IMR-90 (cell line): ENCODE results near the gene PGF. TPM values are rescaled to one million over a fixed set of nuclear protein-coding genes. Genes with fewer than 3 reads are reported as not detected.

ENCODE experiments used
- ATAC-seq: fragments of 200-7000 bp; cut with Tn5 transposase; 2 replicates; pipeline ENCODE4 v1.9.1; 2020; ENCODE audit warnings: low read depth, mild to moderate bottlenecking, moderate library complexity
- BruUV-seq: library from RNA; stranded (reverse); fragments of 400-500 nt; replicated peaks from 2 replicates; lab custom pipeline; 2021; lab: Mats Ljungman, UMichigan
- CTCF ChIA-PET: fragments of 300-600 bp; formaldehyde crosslinking; extraction: SDS; loops from one replicate; lab custom pipeline; 2021; ENCODE audit warnings: antibody characterized with exemption; lab: Yijun Ruan, JAX
- POLR2A ChIA-PET: fragments of 300-600 bp; sonication (Branson Sonifier 250); formaldehyde crosslinking; loops from one replicate; lab custom pipeline; 2022; ENCODE audit warnings: antibody characterized with exemption; ENCODE audit not compliant: unreplicated experiment; lab: Charles Lee
- DNase-seq: peaks from one replicate; pipeline ENCODE4 v3.0.0; 2013
- H2AFZ ChIP-seq: replicated peaks from 2 replicates; pipeline ENCODE3; 2013; ENCODE audit warnings: low read length, mild to moderate bottlenecking; ENCODE audit not compliant: poor library complexity
- H2AK5ac ChIP-seq: 2 replicates; pipeline ENCODE4 v1.6.1; 2013; ENCODE audit warnings: low read depth, low read length, inconsistent platforms
- H2AK9ac ChIP-seq: replicated peaks from 2 replicates; pipeline ENCODE3; 2013; ENCODE audit warnings: mild to moderate bottlenecking, low read depth, low read length, moderate library complexity; ENCODE audit not compliant: poor library complexity
- H2BK120ac ChIP-seq: 2 replicates; pipeline ENCODE4 v1.6.1; 2013; ENCODE audit warnings: low read depth, low read length, inconsistent platforms
- H2BK15ac ChIP-seq: 3 replicates; pipeline ENCODE4 v1.6.1; 2013; ENCODE audit warnings: low read depth, low read length, inconsistent platforms
- H2BK20ac ChIP-seq: 2 replicates; pipeline ENCODE4 v1.6.1; 2013; ENCODE audit warnings: low read depth, mild to moderate bottlenecking, inconsistent platforms, low read length, moderate library complexity
- H2BK5ac ChIP-seq: 2 replicates; pipeline ENCODE4 v1.6.1; 2013; ENCODE audit warnings: mild to moderate bottlenecking, low read depth, low read length, inconsistent platforms; ENCODE audit not compliant: poor library complexity, severe bottlenecking
- H3K14ac ChIP-seq: replicated peaks from 2 replicates; pipeline ENCODE4 v1.6.1; 2013; ENCODE audit warnings: low read depth, low read length, inconsistent platforms
- H3K18ac ChIP-seq: 2 replicates; pipeline ENCODE4 v1.6.1; 2013; ENCODE audit warnings: low read depth, low read length, control low read depth
- H3K23ac ChIP-seq: 2 replicates; pipeline ENCODE4 v1.6.1; 2013; ENCODE audit warnings: low read depth, low read length, inconsistent platforms
- H3K27ac ChIP-seq: 2 replicates; pipeline ENCODE4 v1.5.1; 2013; ENCODE audit warnings: mild to moderate bottlenecking, control low read depth, low read length; ENCODE audit not compliant: insufficient read depth
- H3K27me3 ChIP-seq: 2 replicates; pipeline ENCODE4 v1.6.1; 2013; ENCODE audit warnings: low read length; ENCODE audit not compliant: control insufficient read depth, insufficient read depth
- H3K36me3 ChIP-seq: 2 replicates; pipeline ENCODE4 v1.6.1; 2013; ENCODE audit warnings: low read length, mixed read lengths; ENCODE audit not compliant: control insufficient read depth, insufficient read depth
- H3K4ac ChIP-seq: 2 replicates; pipeline ENCODE4 v1.6.1; 2013; ENCODE audit warnings: low read depth, low read length, inconsistent platforms
- H3K4me1 ChIP-seq: 2 replicates; pipeline ENCODE4 v1.6.1; 2013; ENCODE audit warnings: low read length, mixed read lengths; ENCODE audit not compliant: control insufficient read depth, insufficient read depth
- H3K4me2 ChIP-seq: 2 replicates; pipeline ENCODE4 v1.6.1; 2013; ENCODE audit warnings: low read depth, mild to moderate bottlenecking, control low read depth, low read length, moderate library complexity
- H3K4me3 ChIP-seq: 2 replicates; pipeline ENCODE4 v1.5.1; 2013; ENCODE audit warnings: low read depth, mild to moderate bottlenecking, control low read depth, low read length, moderate library complexity; ENCODE audit not compliant: insufficient read depth
- H3K56ac ChIP-seq: 2 replicates; pipeline ENCODE4 v1.6.1; 2013; ENCODE audit warnings: low read length, inconsistent platforms; ENCODE audit not compliant: insufficient read depth; ENCODE audit errors: extremely low read depth
- H3K79me1 ChIP-seq, 2 experiments: 2 replicates each; pipeline ENCODE4 v1.6.1; 2013; ENCODE audit warnings: low read length in 2 of 2, inconsistent platforms in 1 of 2, low read depth in 1 of 2
- H3K9ac ChIP-seq: 2 replicates; pipeline ENCODE4 v1.6.1; 2013; ENCODE audit warnings: low read depth, low read length, control low read depth
- H3K9me1 ChIP-seq: 2 replicates; pipeline ENCODE4 v1.6.1; 2013; ENCODE audit warnings: low read length, inconsistent platforms; ENCODE audit not compliant: insufficient read depth
- H3K9me3 ChIP-seq: 2 replicates; pipeline ENCODE4 v1.6.1; 2013; ENCODE audit warnings: low read length; ENCODE audit not compliant: control insufficient read depth, insufficient read depth
- H4K20me1 ChIP-seq: 2 replicates; pipeline ENCODE4 v1.6.1; 2013; ENCODE audit warnings: low read length, inconsistent platforms; ENCODE audit not compliant: insufficient read depth
- H4K5ac ChIP-seq: 2 replicates; pipeline ENCODE4 v1.6.1; 2013; ENCODE audit warnings: mild to moderate bottlenecking, low read depth, low read length, control low read depth
- H4K8ac ChIP-seq, 2 experiments: 2 replicates each; pipeline ENCODE4 v1.6.1; 2013; ENCODE audit warnings: low read depth in 2 of 2, low read length in 2 of 2, control low read depth in 1 of 2, inconsistent platforms in 1 of 2
- H4K91ac ChIP-seq: 2 replicates; pipeline ENCODE4 v1.6.1; 2013; ENCODE audit warnings: low read depth, low read length, inconsistent platforms; ENCODE audit not compliant: insufficient read depth
- BHLHE40 ChIP-seq: fragments of 150-350 bp; IDR thresholded peaks from 2 replicates; pipeline ENCODE4 v1.6.1; 2016; ENCODE audit warnings: mild to moderate bottlenecking, low read depth, low read length
- CHD1 ChIP-seq: IDR thresholded peaks from 2 replicates; pipeline ENCODE4 v1.6.1; 2012; ENCODE audit warnings: low read depth, low read length, improper control_type of control experiment
- FOS ChIP-seq: fragments of 150-350 bp; IDR thresholded peaks from 2 replicates; pipeline ENCODE4 v1.6.1; 2016; ENCODE audit warnings: low read depth, low read length
- MAZ ChIP-seq: IDR thresholded peaks from 2 replicates; pipeline ENCODE4 v1.6.1; 2012; ENCODE audit warnings: low read depth, mild to moderate bottlenecking, low read length, improper control_type of control experiment, moderate library complexity, borderline replicate concordance
- MXI1 ChIP-seq: IDR thresholded peaks from 2 replicates; pipeline ENCODE4 v1.6.1; 2012; ENCODE audit warnings: low read depth, mild to moderate bottlenecking, low read length, moderate library complexity, borderline replicate concordance
- NFE2L2 ChIP-seq: fragments of 150-350 bp; IDR thresholded peaks from 2 replicates; pipeline ENCODE4 v1.6.1; 2016; ENCODE audit warnings: low read depth, mild to moderate bottlenecking, low read length
- POLR2A ChIP-seq: IDR thresholded peaks from 2 replicates; pipeline ENCODE4 v1.6.1; 2012; ENCODE audit warnings: mild to moderate bottlenecking, low read depth, low read length
- RAD21 ChIP-seq: IDR thresholded peaks from 2 replicates; pipeline ENCODE4 v1.6.1; 2012; ENCODE audit warnings: low read length, improper control_type of control experiment
- RCOR1 ChIP-seq: IDR thresholded peaks from 2 replicates; pipeline ENCODE4 v1.6.1; 2012; ENCODE audit warnings: mild to moderate bottlenecking, low read length, improper control_type of control experiment; ENCODE audit not compliant: insufficient replicate concordance
- SMC3 ChIP-seq: fragments of 150-350 bp; IDR thresholded peaks from 2 replicates; pipeline ENCODE4 v1.6.1; 2016; ENCODE audit warnings: low read depth, mild to moderate bottlenecking, antibody characterized with exemption, low read length, moderate library complexity
- USF2 ChIP-seq: fragments of 150-350 bp; IDR thresholded peaks from 2 replicates; pipeline ENCODE4 v1.6.1; 2017; ENCODE audit warnings: mild to moderate bottlenecking, antibody characterized with exemption, low read length, low read depth
- WGBS, 2 experiments: methylation state at CpG; one replicate each; pipeline versions ENCODE4 v1.1.5 to v1.1.7; 2013; ENCODE audit warnings: missing lambda C conversion rate in 2 of 2; ENCODE audit not compliant: insufficient read length in 1 of 2; ENCODE audit errors: extremely low coverage in 2 of 2; 5-methylcytosine and 5-hydroxymethylcytosine counted together
- dilution Hi-C: fragments of 300-500 bp; cut with HindIII; formaldehyde crosslinking; loops from one replicate; pipeline ENCODE4 v1.14.3; 2018; ENCODE audit warnings: low sequenced_read_pairs; ENCODE audit not compliant: unreplicated experiment
- in situ Hi-C: fragments of 300-500 bp; cut with MboI; formaldehyde crosslinking; loops from 3 replicates; pipeline ENCODE4 v1.14.3; 2019; ENCODE audit warnings: low sequenced_read_pairs, inconsistent platforms, mixed read lengths
- intact Hi-C: fragments of 100-400 bp; cut with micrococcal nuclease; formaldehyde crosslinking; loops from 2 replicates; pipeline ENCODE4 v1.10.0; 2022
- polyA plus RNA-seq, 3 experiments: library from polyadenylated mRNA; depleted of rRNA; stranded (reverse); fragments of >200 nt; gene quantifications; 2 replicates each; pipeline ENCODE4 v1.2.3, GENCODE V29; 2012; ENCODE audit warnings: low replicate concordance in 1 of 3
- total RNA-seq: library from RNA; depleted of rRNA; stranded (reverse); fragments of >200 nt; gene quantifications from 2 replicates; pipeline ENCODE4 v1.2.3, GENCODE V29; 2012
- TF ChIP-seq, protein P1 (sequence below): fragments of 150-350 bp; IDR thresholded peaks from 2 replicates; pipeline ENCODE4 v1.6.1; 2016; ENCODE audit warnings: low read depth, mild to moderate bottlenecking, low read length, moderate library complexity, borderline replicate concordance
- TF ChIP-seq, protein P2 (sequence below): conservative IDR thresholded peaks from 2 replicates; pipeline ENCODE4 v1.5.1; 2012; ENCODE audit warnings: mild to moderate bottlenecking, low read depth, low read length, improper control_type of control experiment

Gene PGF
- total and polyA plus RNA-seq, 2 of the 4 experiments (the other 2 are of a cell fraction): 0.36 to 0.39 TPM

DNA sequence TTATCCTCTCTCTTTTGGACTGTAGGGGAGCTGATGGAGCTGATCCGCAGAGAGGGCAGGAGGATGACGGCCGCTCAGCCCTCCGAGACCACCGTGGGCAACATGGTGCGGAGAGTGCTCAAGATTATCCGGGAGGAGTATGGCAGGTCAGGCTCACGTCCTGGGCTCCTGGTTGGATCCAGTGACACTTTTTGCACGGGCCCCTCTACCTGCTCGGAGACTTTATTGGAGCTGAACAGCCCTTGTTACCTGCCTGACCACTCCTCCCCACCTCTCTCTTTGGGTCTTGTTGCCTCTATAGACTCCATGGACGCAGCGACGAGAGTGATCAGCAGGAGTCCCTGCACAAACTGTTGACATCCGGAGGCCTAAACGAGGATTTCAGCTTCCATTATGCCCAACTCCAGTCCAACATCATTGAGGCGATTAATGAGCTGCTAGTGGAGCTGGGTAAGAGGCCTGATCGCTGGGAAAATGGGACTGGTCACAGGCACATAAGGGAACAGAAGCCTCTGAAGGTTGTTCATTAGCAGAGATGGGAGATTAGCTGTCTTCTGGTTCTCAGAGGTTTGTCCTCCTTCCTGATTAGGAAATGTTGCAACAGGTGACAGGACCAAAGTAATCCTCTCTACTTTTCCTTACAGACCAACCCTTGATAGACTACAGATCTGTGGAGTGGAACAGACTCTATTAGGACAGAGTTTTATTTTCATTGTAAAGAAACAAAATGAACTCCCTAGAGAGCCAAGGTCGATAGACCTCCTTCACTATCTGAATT lies 48.0 kb upstream of the PGF start:
- TF ChIP-seq, protein P1, sequence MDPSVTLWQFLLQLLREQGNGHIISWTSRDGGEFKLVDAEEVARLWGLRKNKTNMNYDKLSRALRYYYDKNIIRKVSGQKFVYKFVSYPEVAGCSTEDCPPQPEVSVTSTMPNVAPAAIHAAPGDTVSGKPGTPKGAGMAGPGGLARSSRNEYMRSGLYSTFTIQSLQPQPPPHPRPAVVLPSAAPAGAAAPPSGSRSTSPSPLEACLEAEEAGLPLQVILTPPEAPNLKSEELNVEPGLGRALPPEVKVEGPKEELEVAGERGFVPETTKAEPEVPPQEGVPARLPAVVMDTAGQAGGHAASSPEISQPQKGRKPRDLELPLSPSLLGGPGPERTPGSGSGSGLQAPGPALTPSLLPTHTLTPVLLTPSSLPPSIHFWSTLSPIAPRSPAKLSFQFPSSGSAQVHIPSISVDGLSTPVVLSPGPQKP: no peak
- TF ChIP-seq SMC3 (no peak), RAD21 (no peak), FOS (no peak), NFE2L2 (no peak), CHD1 (no peak), POLR2A (no peak), MAZ (no peak), BHLHE40 (no peak), USF2 (no peak), MXI1 (no peak), RCOR1 (no peak)
- TF ChIP-seq, protein P2, sequence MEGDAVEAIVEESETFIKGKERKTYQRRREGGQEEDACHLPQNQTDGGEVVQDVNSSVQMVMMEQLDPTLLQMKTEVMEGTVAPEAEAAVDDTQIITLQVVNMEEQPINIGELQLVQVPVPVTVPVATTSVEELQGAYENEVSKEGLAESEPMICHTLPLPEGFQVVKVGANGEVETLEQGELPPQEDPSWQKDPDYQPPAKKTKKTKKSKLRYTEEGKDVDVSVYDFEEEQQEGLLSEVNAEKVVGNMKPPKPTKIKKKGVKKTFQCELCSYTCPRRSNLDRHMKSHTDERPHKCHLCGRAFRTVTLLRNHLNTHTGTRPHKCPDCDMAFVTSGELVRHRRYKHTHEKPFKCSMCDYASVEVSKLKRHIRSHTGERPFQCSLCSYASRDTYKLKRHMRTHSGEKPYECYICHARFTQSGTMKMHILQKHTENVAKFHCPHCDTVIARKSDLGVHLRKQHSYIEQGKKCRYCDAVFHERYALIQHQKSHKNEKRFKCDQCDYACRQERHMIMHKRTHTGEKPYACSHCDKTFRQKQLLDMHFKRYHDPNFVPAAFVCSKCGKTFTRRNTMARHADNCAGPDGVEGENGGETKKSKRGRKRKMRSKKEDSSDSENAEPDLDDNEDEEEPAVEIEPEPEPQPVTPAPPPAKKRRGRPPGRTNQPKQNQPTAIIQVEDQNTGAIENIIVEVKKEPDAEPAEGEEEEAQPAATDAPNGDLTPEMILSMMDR: no peak
- Histone ChIP-seq H2BK15ac (no peak overlapping the region), H2BK120ac (0 out of 2 replicates have a peak overlapping the region, but pooled peaks have one; percentile 9), H4K20me1 (no peaks in the 10 kb centered on the region), H3K18ac (no peak overlapping the region), H4K91ac (peak overlapping the region; percentile 56; the same call in 1 of the 2 replicates), H3K27me3 (peaks cover under 1% of the 10 kb centered on the region; the same call in 1 of the 2 replicates), H2AK5ac (peak overlapping the region; percentile 87), H2BK20ac (no peak overlapping the region), H3K9me1 (peaks cover 11% of the 10 kb centered on the region; the same call in 1 of the 2 replicates), H3K79me1 (peaks cover 22 to 43% of the 10 kb centered on the region in 2 experiments), H3K27ac (peak overlapping the region; percentile 62), H3K4ac (peak overlapping the region; percentile 67), H4K8ac (peak overlapping the region; percentile 94 to 99), H3K23ac (peak overlapping the region; percentile 54; the same call in 1 of the 2 replicates), H3K9me3 (no peaks in the 10 kb centered on the region), H3K4me3 (peak overlapping the region; percentile 83), H3K9ac (peak overlapping the region; percentile 81), H3K14ac (peak overlapping the region; percentile 53; the same call in 1 of the 2 replicates), H2BK5ac (peak overlapping the region; percentile 35), H2AFZ (peak overlapping the region; percentile 99), H4K5ac (peak overlapping the region; percentile 78), H3K56ac (peak overlapping the region; percentile 60; the same call in 1 of the 2 replicates), H3K36me3 (peaks cover 15% of the 10 kb centered on the region), H3K4me1 (peaks cover 4% of the 10 kb centered on the region), H2AK9ac (peak overlapping the region; percentile 92), H3K4me2 (peak overlapping the region; percentile 91)
- BruUV-seq: TSS peak; percentile 87
- WGBS, 2 experiments: 6% methylated on average over 5 of the region's 18 CpGs; no CpG with 5 or more reads in 1 of the 2 experiments
- ChIA-PET CTCF (interaction anchor here (0.7 to 1.0 kb wide), 2 partner anchors 8 to 343 kb away, joined by 3 read pairs; no protein-coding TSS in a partner anchor), POLR2A (no interaction called here)
- in situ Hi-C loops: no loop called here
- dilution Hi-C loops: no loop called here
- no peak for DNase-seq
- ATAC-seq: peak; percentile 13; the same call in 1 of the 2 replicates
- intact Hi-C loops: loop anchor here (2.0 kb wide), 1 partner anchor 57 kb away; no protein-coding TSS in a partner anchor
